ENCODE results near the gene PLIN5.
"Not testable (repeated sequence)": the region's sequence is repeated elsewhere in the genome, so short reads cannot be mapped to it uniquely, and the experiment has no call there.

- not testable (repeated sequence) for TF ChIP-seq CTCF (conservative IDR thresholded peaks at IDR 0.05 in 1 of 2, IDR thresholded peaks at IDR 0.05 in 1 of 2; ENCODE audit: extremely low read depth in 1 of 2, insufficient read depth in 1 of 2, low read depth in 1 of 2, low read length in 2 of 2); EZH2 (IDR thresholded peaks at IDR 0.05; ENCODE audit: borderline replicate concordance, low read length)
Observed at GRCh38 chr19:4541806-4542145, 6.8 kb upstream of the PLIN5 start.
